ENCODE results near the gene TMTC4.

TMTC4 gene

DNA sequence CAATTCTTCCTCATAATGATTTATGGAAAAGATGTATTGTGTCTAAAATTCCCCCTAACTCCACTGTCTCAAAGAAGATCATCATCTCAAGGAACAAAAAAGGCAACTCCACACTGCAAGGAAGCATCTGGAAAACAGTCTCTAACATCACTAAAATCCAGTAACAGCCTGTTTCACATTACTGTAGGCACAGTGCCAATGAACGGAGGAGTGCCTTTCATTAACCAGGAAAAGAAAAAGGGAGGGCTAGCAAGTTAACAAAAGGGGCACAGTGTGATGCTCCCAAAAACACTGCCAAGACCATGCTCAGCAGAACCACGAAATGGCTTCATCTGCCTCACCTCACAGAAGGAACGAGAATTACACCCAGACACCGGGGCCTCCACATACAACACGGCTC is 8.5 kb downstream of the TMTC4 start:
- no peak overlapping the region for H3K4me3 ChIP-seq (ENCODE audit: low read depth, low read length)
- TF ChIP-seq, protein P1, sequence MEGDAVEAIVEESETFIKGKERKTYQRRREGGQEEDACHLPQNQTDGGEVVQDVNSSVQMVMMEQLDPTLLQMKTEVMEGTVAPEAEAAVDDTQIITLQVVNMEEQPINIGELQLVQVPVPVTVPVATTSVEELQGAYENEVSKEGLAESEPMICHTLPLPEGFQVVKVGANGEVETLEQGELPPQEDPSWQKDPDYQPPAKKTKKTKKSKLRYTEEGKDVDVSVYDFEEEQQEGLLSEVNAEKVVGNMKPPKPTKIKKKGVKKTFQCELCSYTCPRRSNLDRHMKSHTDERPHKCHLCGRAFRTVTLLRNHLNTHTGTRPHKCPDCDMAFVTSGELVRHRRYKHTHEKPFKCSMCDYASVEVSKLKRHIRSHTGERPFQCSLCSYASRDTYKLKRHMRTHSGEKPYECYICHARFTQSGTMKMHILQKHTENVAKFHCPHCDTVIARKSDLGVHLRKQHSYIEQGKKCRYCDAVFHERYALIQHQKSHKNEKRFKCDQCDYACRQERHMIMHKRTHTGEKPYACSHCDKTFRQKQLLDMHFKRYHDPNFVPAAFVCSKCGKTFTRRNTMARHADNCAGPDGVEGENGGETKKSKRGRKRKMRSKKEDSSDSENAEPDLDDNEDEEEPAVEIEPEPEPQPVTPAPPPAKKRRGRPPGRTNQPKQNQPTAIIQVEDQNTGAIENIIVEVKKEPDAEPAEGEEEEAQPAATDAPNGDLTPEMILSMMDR (IDR thresholded peaks at IDR 0.05; ENCODE audit: low read depth, low read length) = no peak

DNA sequence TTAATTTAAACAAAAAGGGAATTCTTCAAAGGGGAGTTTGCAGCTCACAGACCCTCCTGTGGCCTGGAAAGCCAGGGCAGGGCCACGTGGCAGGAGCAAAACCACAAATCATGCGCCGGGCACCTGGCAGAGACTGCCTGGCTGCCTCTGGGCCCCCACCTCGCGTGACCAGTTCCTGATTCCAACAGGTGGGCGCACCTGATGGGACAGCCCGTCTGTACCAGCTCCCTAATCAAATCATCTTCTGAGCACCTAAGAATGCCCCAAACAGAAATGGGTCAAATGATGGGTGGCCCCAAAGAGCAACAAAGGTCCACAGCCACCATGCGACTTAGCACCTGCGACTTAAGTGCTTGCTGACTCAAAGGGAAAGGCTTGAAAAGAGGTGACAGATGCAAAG is 9.2 kb downstream of the TMTC4 start:
- TF ChIP-seq, protein P1 (IDR thresholded peaks at IDR 0.05; ENCODE audit: low read depth, low read length) = no peak
- no peak overlapping the region for H3K4me3 ChIP-seq (ENCODE audit: low read depth, low read length)

DNA sequence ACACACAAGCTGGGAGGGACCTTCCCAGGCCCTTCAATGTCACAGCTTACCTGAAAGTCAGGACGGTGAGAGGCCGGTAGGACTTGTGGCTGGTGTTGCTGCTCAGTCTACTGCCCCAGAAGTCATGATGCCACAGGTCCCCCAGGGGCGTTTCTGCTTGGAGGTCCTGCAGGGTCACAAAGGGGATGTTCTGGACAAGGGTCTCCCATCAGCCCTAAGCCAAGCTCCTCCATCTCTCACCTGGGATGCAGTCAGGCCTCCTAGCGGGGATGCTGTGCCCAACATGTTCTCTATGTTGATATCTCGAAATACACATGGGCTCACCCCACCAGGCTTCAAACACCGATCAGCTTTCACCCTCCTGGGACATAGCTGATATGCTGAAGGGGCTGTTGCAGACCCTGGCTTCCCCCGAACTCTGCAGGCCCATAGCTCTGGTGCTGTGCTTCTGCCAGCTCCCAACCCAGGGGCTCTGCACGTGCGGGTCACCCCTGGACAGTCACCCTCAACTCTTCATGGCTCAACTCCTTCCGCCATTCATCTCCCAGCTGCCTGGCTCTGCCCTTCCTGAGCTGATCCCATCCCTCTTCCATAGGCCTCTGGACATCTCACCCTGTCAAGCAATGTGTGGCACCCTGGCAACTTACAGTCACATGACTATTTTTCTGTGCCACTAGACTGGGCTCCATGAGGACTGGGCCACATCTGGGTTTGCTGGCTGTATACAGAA is 10.3 kb downstream of the TMTC4 start:
- TF ChIP-seq, protein P1 (IDR thresholded peaks at IDR 0.05; ENCODE audit: low read depth, low read length) = no peak
- no peak overlapping the region for H3K4me3 ChIP-seq (ENCODE audit: low read depth, low read length)

DNA sequence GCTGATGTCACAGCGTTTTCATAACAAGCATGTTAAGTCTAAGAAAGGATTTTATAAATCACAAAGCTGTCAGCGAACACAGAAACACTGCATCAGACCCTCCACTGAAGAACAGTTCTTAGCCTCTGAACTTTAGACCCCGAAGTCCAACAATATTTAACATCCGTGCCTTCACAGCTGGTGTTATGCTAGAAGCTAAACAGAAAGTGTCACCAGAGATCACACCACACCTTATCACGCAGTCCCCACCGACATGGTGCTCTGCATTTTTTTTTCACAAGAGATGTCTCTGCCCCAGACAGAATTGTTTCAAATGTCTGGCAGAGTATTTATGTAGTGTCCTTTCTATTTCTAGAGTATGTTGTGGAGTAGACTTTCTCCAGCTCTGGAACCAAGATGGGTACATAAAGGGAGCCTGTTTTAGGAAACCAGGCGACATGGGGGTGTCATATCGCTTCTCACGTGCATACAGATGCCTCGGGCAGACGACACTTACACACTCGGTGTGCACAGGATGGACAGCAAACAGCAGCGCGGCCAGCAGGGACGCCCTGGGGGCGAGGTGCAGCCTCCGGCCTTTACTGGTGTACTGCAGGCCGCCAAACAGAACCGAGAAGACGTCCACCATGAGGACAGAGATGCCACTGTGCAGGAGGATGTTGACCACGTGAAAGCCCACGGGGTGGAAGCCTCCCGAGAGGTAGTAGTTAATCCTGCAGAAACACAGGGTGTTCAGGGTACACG is 12.0 kb downstream of the TMTC4 start:
- no peak overlapping the region for H3K4me3 ChIP-seq (ENCODE audit: low read depth, low read length)
- TF ChIP-seq, protein P1 (IDR thresholded peaks at IDR 0.05; ENCODE audit: low read depth, low read length) = no peak

DNA sequence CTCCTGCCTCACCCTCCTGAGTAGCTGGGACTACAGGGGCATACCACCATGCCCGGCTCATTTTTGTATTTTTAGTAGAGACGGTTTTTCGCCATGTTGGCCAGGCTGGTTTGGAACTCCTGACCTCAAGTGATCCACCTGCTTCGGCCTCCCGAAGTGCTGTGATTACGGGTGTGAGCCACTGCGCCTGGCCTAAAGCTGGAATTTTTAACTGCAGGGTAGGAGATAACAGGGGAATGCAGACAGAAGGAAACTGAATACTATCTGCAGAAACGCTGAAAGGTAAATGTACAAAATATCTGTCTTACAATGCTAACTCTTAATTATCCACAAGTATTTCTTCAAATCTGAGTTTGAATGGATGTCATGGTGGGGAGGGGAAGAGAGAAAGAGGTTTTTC is 13.8 kb downstream of the TMTC4 start:
- TF ChIP-seq, protein P1 (IDR thresholded peaks at IDR 0.05; ENCODE audit: low read depth, low read length) = no peak
- H3K4me3 ChIP-seq (ENCODE audit: low read depth, low read length) = no peak overlapping the region

DNA sequence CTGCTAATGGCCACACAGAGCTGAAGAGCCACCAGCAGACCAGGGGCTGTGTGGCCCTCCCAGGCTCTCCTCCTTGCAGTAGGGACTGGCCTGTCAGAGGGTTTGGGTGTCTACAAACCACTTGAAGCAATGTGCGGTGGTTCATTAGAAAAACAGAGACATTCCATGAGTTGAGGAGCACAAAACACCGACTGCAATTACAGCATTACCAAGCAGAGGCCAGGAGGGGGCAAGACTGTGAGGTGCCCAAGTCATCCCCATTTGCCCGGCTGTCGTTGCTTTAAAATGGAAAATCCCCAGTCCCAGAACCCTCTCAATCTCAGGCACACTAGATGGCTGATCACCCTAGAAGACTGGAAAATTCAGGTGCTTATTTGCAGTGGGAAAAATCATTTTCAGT is 15.0 kb downstream of the TMTC4 start:
- H3K4me3 ChIP-seq (ENCODE audit: low read depth, low read length) = no peak overlapping the region
- TF ChIP-seq, protein P1 (IDR thresholded peaks at IDR 0.05; ENCODE audit: low read depth, low read length) = no peak

DNA sequence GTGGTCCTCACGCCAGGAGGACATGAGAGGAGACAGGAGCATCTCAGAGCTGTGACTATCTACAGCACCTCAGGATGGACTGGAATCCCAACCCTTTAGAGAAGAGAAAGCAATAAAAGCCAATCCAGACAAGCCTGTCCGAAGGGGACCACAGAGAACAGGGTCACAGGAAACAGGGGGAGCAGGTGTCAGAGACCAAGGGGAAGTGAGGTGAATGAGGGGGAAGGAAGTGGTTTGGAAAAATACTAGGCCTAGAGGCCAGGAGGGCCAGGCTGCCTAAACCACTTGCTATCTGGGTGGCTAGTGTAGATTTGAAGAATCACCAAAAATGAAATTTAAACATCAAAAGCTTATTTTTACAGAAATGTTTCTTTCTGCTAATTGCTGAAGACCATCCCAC is 16.2 kb downstream of the TMTC4 start:
- no peak overlapping the region for H3K4me3 ChIP-seq (ENCODE audit: low read depth, low read length)
- TF ChIP-seq, protein P1 (IDR thresholded peaks at IDR 0.05; ENCODE audit: low read depth, low read length) = no peak

Measured in WI38 (cell line).